Lung (tissue), 12 donors: ENCODE results near the gene SEC14L3. TPM values are rescaled to one million over a fixed set of nuclear protein-coding genes. Genes with fewer than 3 reads are reported as not detected.
A peak's percentile ranks its signal among the peaks of the same experiment; 100 is the strongest.

Experiments
- ATAC-seq: fragments of 200-7000 bp; cut with Tn5 transposase; one replicate; pipeline ENCODE4 v1.9.1; 2020; ENCODE audit warnings: moderate number of reproducible peaks; ENCODE audit not compliant: insufficient read depth, low FRiP score
- DNase-seq, 3 donors: peaks; one replicate each; pipeline ENCODE4 v3.0.0-alpha.2; 2013 to 2017
- H3K27ac ChIP-seq, 2 donors: one replicate each; pipeline ENCODE4 v1.5.1; 2013; ENCODE audit warnings: mild to moderate bottlenecking in 2 of 2, moderate library complexity in 2 of 2, control low read depth in 1 of 2, inconsistent platforms in 1 of 2, low read depth in 1 of 2, low read length in 1 of 2
- H3K27me3 ChIP-seq, 3 donors: one replicate each; pipeline ENCODE4 v1.5.1; 2013; ENCODE audit warnings: low read length in 2 of 3; ENCODE audit not compliant: control insufficient read depth in 3 of 3, insufficient read depth in 3 of 3
- H3K36me3 ChIP-seq, 4 donors: one replicate each; pipeline ENCODE4 v1.5.1; 2013; ENCODE audit warnings: low read length in 4 of 4, mild to moderate bottlenecking in 1 of 4, moderate library complexity in 1 of 4; ENCODE audit not compliant: control insufficient read depth in 4 of 4, insufficient read depth in 4 of 4
- H3K4me1 ChIP-seq, 5 donors: one replicate each; pipeline ENCODE4 v1.5.1; 2013; ENCODE audit warnings: low read length in 5 of 5, mild to moderate bottlenecking in 2 of 5, moderate library complexity in 1 of 5; ENCODE audit not compliant: control insufficient read depth in 5 of 5, insufficient read depth in 5 of 5
- H3K4me3 ChIP-seq: one replicate; pipeline ENCODE4 v1.5.1; 2013; ENCODE audit warnings: mild to moderate bottlenecking, control low read depth, moderate library complexity
- H3K9ac ChIP-seq, 2 donors: one replicate each; pipeline ENCODE4 v1.5.1; 2013; ENCODE audit warnings: low read length in 2 of 2, control low read depth in 1 of 2; ENCODE audit not compliant: insufficient read depth in 1 of 2
- H3K9me3 ChIP-seq, 4 donors: one replicate each; pipeline ENCODE4 v1.5.1; 2013; ENCODE audit warnings: low read length in 3 of 4, mild to moderate bottlenecking in 1 of 4, moderate library complexity in 1 of 4; ENCODE audit not compliant: control insufficient read depth in 4 of 4, insufficient read depth in 3 of 4
- WGBS, 2 donors: extraction: QIAGEN DNeasy Blood & Tissue Kit; methylation state at CpG; one replicate each; pipeline ENCODE4 v1.1.7; 2013; 5-methylcytosine and 5-hydroxymethylcytosine counted together
- polyA plus RNA-seq, 2 donors: library from polyadenylated mRNA; stranded (reverse); fragments of 200-250 nt; gene quantifications; one replicate each; pipeline ENCODE4 v1.2.1, GENCODE V29; 2013
- total RNA-seq, 2 donors: library from RNA; depleted of rRNA in 1 of 2; stranded (reverse); fragments of >200 nt in 1 of 2; gene quantifications; one replicate each; pipeline ENCODE4 v1.2.1, GENCODE V29; 2014 to 2021
- TF ChIP-seq, protein P1 (sequence below): IDR thresholded peaks from 2 replicates; pipeline ENCODE4 v1.5.1; 2012; ENCODE audit warnings: mild to moderate bottlenecking; ENCODE audit errors: control extremely low read depth, extremely low read depth
- donor health status: control.
- donor health status: control.
- donor health status: Bipolar disorder and iron deficiency.
- donor health status: healthy.
- donor health status: DM: yes; HTN: yes; CAD: no.

Gene SEC14L3
- total and polyA plus RNA-seq, 4 donors: 0.17 to 0.98 (median 0.70) TPM

DNA sequence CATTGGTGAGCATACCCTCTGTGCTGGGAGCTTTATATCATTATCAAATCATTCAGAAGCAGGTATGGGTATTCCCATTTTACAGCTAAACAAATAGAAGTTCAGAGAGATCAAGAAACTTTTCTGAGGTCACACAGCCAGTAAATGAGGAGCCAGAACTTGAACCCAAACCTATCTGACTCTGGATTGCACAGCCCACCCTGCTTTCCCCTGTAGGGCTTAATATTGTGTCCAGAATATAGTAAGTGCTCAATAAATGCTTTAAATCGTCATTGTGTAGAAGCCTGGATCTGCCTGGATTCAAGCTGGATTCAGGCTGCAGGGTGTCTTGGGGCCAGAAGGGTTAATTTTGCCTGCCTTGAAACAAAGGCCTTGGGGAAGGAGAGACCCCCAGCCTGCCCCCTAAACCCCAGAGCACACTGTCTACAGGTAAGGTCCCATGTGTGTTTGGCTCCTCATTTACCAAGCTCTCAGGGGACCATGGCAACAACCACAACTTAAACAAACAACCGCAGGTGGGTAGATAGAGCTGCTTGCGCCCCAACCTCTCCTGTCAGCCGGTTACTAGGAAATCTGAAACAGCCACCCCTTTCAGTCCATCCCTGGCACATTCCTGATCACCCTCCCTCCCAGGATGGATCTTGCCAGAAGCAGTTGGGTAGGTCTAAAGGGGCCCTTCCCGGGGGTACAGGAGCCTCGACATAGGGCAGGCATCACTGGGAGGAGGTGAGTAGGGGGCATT, 3.0 kb upstream of the SEC14L3 start:
- no peak overlapping the region for H3K4me3 ChIP-seq
- H3K27me3 ChIP-seq: no peaks in the 10 kb centered on the region
- ATAC-seq (no peak), DNase-seq (peak; percentile 49 to 69 (median 57))
- H3K36me3 ChIP-seq: no peaks in the 10 kb centered on the region
- no peak overlapping the region for H3K9ac ChIP-seq
- no peaks in the 10 kb centered on the region for H3K9me3 ChIP-seq
- peaks cover 0 to 8% (median 0%) of the 10 kb centered on the region in 5 donors for H3K4me1 ChIP-seq
- H3K27ac ChIP-seq: no peak overlapping the region
- 47 to 66% methylated on average over 6 of the region's 6 CpGs for WGBS, 2 donors
- TF ChIP-seq, protein P1, sequence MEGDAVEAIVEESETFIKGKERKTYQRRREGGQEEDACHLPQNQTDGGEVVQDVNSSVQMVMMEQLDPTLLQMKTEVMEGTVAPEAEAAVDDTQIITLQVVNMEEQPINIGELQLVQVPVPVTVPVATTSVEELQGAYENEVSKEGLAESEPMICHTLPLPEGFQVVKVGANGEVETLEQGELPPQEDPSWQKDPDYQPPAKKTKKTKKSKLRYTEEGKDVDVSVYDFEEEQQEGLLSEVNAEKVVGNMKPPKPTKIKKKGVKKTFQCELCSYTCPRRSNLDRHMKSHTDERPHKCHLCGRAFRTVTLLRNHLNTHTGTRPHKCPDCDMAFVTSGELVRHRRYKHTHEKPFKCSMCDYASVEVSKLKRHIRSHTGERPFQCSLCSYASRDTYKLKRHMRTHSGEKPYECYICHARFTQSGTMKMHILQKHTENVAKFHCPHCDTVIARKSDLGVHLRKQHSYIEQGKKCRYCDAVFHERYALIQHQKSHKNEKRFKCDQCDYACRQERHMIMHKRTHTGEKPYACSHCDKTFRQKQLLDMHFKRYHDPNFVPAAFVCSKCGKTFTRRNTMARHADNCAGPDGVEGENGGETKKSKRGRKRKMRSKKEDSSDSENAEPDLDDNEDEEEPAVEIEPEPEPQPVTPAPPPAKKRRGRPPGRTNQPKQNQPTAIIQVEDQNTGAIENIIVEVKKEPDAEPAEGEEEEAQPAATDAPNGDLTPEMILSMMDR: no peak

DNA sequence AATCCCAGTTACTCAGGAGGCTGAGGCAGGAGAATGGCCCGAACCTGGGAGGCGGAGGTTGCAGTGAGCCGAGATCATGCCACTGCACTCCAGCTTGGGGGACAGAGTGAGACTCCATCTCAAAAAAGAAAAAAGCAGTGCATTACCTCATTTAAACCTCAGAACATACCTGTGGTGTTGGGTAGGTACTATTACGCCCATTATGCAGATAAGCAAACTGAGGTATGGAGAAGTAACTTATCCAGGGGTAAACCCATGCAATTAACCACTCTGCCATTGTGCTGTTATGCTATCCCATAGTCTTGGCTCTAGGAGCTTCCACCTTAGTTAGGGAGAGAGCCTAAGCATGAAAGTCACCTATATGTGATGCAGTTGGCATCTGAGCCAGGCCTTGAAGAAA, 2.3 kb upstream of the SEC14L3 start:
- H3K27me3 ChIP-seq: no peaks in the 10 kb centered on the region

DNA sequence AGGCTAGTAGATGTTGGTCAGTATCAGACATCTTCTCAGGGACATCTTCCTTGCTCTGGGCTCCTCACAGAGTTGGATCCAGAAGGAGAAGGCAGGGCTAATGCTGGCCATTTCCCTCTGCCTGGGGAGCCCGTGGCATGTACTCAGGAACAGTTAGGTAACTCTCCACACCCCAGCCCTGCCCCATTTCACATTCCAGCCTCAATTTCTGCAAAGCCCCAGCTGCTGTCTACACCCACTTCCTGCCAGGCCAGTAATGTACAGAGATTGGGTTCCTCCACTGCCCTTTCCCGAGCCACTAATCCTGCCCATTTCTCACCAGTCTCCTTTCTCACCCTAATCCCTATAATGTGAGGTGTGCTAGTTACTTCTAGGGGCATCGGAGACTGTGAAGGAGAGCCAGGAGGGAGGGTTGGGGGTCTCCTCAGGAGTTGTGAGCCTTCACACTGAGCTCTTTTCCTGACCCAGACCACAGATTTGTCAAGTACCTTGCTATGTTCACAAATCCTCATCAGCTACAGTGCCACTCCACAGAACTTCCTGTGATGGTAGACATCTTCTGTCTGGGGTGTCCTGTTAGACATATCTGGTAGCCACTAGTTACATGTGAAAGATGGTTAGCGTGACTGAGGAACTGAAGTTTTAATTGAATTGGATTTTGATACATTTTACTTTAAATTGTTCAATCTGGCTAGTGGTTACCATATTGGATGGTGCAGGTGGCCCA, 1.3 kb upstream of the SEC14L3 start:
- Histone ChIP-seq H3K9ac (no peak overlapping the region), H3K27me3 (no peaks in the 10 kb centered on the region), H3K36me3 (no peaks in the 10 kb centered on the region), H3K9me3 (no peaks in the 10 kb centered on the region), H3K4me1 (peaks cover 0 to 8% (median 0%) of the 10 kb centered on the region in 5 donors), H3K4me3 (no peak overlapping the region), H3K27ac (no peak overlapping the region)
- ATAC-seq (no peak), DNase-seq (no peak)
- TF ChIP-seq, protein P1: no peak
- WGBS, 2 donors: 61 to 66% methylated on average over 4 of the region's 4 CpGs

More for the DNA sequence above, 2.3 kb upstream of the SEC14L3 start:
- TF ChIP-seq, protein P1: no peak
- H3K9ac ChIP-seq: no peak overlapping the region
- no peak for ATAC-seq
- H3K4me1 ChIP-seq: peaks cover 0 to 8% (median 0%) of the 10 kb centered on the region in 5 donors
- no peak overlapping the region for H3K27ac ChIP-seq
- no peak for DNase-seq
- H3K4me3 ChIP-seq: no peak overlapping the region
- no peaks in the 10 kb centered on the region for H3K36me3 ChIP-seq
- 94 to 97% methylated on average over 4 of the region's 4 CpGs for WGBS, 2 donors
- H3K9me3 ChIP-seq: no peaks in the 10 kb centered on the region
